Brain microvascular endothelial cell (primary cell): ENCODE measurements around the gene KDM7A.

Experiments
- DNase-seq: peaks from one replicate; pipeline ENCODE4 v3.0.0-alpha.2; 2020
- H3K27ac ChIP-seq: fragments of 250-450 bp; sonication (Bioruptor Pico); 2 replicates; pipeline ENCODE4 v1.5.1; 2020; ENCODE audit warnings: mild to moderate bottlenecking, moderate library complexity
- H3K27me3 ChIP-seq: fragments of 250-450 bp; sonication (Bioruptor Pico); replicated peaks from 2 replicates; pipeline ENCODE4 v1.5.1; 2020; ENCODE audit warnings: mild to moderate bottlenecking
- H3K36me3 ChIP-seq: fragments of 250-450 bp; sonication (Bioruptor Pico); replicated peaks from 2 replicates; pipeline ENCODE4 v1.5.1; 2020; ENCODE audit warnings: mild to moderate bottlenecking
- H3K4me3 ChIP-seq: 2 replicates; pipeline ENCODE4 v1.5.1; 2011; ENCODE audit warnings: low read depth, mild to moderate bottlenecking, control low read depth, low read length, moderate library complexity
- in situ Hi-C: cut with HindIII; loops from 2 replicates; pipeline ENCODE4 v1.10.0; 2017; ENCODE audit warnings: low sequenced_read_pairs, low pct_ligation_motif_present
- TF ChIP-seq, protein P1 (sequence below): IDR thresholded peaks from 2 replicates; pipeline ENCODE4 v1.5.1; 2011; ENCODE audit warnings: low read depth, mild to moderate bottlenecking, moderate library complexity, low read length, control low read depth, inconsistent platforms; ENCODE audit errors: missing control alignments

The KDM7A gene, protein sequence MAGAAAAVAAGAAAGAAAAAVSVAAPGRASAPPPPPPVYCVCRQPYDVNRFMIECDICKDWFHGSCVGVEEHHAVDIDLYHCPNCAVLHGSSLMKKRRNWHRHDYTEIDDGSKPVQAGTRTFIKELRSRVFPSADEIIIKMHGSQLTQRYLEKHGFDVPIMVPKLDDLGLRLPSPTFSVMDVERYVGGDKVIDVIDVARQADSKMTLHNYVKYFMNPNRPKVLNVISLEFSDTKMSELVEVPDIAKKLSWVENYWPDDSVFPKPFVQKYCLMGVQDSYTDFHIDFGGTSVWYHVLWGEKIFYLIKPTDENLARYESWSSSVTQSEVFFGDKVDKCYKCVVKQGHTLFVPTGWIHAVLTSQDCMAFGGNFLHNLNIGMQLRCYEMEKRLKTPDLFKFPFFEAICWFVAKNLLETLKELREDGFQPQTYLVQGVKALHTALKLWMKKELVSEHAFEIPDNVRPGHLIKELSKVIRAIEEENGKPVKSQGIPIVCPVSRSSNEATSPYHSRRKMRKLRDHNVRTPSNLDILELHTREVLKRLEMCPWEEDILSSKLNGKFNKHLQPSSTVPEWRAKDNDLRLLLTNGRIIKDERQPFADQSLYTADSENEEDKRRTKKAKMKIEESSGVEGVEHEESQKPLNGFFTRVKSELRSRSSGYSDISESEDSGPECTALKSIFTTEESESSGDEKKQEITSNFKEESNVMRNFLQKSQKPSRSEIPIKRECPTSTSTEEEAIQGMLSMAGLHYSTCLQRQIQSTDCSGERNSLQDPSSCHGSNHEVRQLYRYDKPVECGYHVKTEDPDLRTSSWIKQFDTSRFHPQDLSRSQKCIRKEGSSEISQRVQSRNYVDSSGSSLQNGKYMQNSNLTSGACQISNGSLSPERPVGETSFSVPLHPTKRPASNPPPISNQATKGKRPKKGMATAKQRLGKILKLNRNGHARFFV

DNA sequence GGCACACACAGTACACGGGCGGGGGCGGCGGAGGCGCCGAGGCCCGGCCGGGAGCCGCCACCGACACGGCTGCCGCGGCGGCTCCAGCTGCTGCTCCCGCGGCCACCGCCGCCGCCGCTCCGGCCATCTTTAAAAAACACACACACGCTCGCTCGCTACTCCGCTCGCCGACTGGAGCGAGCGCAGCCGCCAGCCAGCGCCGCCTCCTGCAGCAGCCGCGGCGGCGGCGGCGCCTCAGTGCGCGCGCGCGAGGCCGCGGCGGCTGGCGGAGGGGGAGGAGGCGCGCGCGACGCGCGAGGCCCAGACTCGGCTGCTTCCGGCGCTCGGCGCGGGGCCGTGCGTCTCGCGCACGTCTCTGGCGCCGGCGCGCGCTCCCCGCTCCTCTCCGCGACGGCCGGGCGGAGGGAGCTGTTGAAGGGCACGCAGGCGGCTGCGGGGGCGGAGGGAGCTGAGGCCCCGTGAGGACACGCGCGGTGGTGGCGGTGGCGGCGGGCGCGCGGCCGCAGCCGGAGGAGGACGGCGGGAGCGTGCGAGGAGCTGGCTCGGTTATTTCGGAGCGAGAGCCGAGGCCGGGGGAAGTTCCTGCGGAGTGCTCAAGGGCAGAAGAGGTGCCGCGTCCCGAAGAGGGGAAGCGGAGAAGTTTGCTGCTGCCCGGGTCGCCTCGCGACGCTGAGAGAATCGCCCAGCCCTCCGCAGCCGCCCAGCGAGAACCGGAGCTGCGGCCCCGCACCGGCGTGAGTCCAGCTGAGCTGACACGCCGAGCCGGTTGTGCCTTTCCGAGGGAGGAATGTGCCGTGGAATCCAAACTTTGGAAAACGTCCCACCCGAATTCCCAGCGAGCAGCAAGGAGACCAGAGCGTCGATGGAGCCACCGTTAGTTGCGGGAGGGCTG is at the start of gene KDM7A:
TSS of gene KDM7A (minus strand) at position 173 of the 892 bp plus-strand sequence. CDS start at position 127, 46 bp downstream.
- in situ Hi-C loops, result no loop called here
- peak within 1 kb of the TSS; percentile 81 for H3K27ac ChIP-seq
- peak; percentile 71 for DNase-seq
- peaks cover 11% of the 10 kb centered on the region for H3K27me3 ChIP-seq
- no peaks in the 10 kb centered on the region for H3K36me3 ChIP-seq
- peak within 1 kb of the TSS; percentile 66 for H3K4me3 ChIP-seq
- TF ChIP-seq, protein P1, sequence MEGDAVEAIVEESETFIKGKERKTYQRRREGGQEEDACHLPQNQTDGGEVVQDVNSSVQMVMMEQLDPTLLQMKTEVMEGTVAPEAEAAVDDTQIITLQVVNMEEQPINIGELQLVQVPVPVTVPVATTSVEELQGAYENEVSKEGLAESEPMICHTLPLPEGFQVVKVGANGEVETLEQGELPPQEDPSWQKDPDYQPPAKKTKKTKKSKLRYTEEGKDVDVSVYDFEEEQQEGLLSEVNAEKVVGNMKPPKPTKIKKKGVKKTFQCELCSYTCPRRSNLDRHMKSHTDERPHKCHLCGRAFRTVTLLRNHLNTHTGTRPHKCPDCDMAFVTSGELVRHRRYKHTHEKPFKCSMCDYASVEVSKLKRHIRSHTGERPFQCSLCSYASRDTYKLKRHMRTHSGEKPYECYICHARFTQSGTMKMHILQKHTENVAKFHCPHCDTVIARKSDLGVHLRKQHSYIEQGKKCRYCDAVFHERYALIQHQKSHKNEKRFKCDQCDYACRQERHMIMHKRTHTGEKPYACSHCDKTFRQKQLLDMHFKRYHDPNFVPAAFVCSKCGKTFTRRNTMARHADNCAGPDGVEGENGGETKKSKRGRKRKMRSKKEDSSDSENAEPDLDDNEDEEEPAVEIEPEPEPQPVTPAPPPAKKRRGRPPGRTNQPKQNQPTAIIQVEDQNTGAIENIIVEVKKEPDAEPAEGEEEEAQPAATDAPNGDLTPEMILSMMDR, result no peak

DNA sequence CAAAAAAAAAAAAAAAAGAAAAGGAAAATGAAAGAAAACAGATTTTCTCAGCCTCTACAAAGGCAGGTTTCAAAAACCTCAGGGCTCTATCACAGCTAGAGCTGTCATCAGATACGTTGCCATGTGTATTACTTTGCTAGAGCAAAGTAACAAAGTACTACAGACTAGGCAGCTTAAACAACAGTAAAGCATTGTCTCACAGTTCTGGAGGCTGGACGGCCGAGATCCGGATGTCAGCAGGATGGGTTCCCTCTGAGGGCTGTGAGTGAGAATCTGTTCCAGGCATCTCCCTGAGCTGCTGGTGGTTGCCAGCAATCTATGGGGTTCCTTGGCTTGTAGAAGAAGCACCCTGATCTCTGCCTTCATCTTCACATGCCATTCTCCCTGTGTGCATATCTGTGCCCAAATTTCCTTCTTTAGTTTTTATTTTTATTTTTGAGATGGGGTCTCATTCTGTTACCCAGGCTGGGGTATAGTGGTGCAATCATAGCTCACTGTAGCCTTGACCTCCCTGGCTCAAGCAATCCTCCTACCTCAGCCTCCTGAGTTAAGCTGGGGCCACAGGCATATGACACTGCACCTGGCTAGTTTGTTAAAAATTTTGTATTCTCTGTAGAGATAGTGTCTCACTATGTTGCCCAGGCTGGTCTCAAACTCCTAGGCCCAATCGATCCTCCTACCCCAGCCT is 48.9 kb upstream of the KDM7A start:
- Histone ChIP-seq H3K36me3 (no peaks in the 10 kb centered on the region), H3K27me3 (peaks cover 11% of the 10 kb centered on the region), H3K4me3 (no peak overlapping the region), H3K27ac (no peak overlapping the region)
- DNase-seq, result no peak
- in situ Hi-C loops, result no loop called here
- TF ChIP-seq, protein P1, result no peak

DNA sequence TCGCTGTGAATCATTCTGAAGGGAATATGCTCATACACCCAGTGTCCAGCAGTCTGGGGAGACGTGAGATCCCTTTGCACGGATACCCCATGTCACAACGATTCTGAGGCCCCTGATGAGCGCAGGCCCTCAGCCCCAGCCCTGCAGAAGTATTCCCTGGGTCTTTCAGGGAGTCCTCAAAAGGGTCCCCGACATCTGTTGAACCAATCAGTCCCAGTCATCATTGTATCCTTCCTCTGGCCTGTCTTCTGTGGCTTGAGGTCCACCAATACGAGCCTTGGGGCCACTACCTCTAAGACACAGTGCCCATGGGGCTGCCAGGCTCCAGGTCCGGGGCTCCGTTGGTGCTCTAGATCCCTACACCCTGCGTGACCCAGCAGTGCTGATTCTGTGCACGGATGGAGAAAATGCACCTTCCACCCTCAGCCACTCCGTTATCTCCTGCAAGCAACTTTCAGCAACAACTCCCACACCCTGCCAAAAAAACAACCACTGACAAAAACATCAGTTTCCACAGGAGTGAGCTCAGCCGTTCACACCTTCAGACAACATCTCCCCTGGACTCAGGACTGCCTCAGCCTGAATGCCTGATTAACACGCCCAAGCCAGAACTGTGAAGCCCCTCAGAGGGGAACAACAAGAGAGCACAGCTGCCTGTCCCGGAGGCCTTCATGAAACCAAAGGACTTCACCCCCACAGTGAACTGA is 46.9 kb upstream of the KDM7A start:
- DNase-seq, result no peak

DNA sequence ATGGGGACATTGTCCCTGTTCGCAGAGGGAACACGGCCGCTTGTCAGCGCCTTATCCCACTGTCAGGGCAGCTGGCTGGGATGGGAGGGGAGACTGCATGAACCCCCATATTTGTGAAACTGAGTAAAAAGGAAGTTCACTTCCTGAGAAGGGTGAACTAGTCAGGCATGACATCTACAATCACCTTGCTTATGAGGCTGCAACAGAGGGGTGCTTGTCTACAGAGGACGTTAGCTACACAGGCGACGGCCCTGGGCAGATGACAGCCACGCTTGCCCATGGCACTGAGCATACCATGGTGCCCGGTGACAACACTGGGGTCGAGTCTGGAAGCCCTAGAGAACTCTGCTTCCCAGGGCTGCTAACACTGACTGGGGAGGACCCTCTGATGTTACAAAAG is 46.0 kb upstream of the KDM7A start:
- DNase-seq, result no peak
- TF ChIP-seq, protein P1, result no peak
- no peaks in the 10 kb centered on the region for H3K27me3 ChIP-seq
- H3K36me3 ChIP-seq, result no peaks in the 10 kb centered on the region
- H3K27ac ChIP-seq, result no peak overlapping the region
- in situ Hi-C loops, result no loop called here
- no peak overlapping the region for H3K4me3 ChIP-seq

More for the DNA sequence above, 46.9 kb upstream of the KDM7A start:
- in situ Hi-C loops, result no loop called here
- TF ChIP-seq, protein P1, result no peak
- no peak overlapping the region for H3K4me3 ChIP-seq
- H3K27me3 ChIP-seq, result no peaks in the 10 kb centered on the region
- no peaks in the 10 kb centered on the region for H3K36me3 ChIP-seq
- H3K27ac ChIP-seq, result no peak overlapping the region
